AG04449 (cell line): ENCODE data around the gene UBE3B.
A peak's percentile ranks its signal among the peaks of the same experiment; 100 is the strongest.

Source experiments
- CTCF ChIA-PET: fragments of 350-600 bp; formaldehyde crosslinking; extraction: SDS; loops from one replicate; lab custom pipeline; 2021; ENCODE audit warnings: antibody characterized with exemption; lab: Yijun Ruan, JAX
- POLR2A ChIA-PET: fragments of 400-600, 350-600 bp; formaldehyde crosslinking; extraction: SDS; loops from one replicate; lab custom pipeline; 2020; ENCODE audit warnings: antibody characterized with exemption, inconsistent platforms; lab: Yijun Ruan, JAX
- DNase-seq: peaks from one replicate; pipeline ENCODE4 v3.0.0-alpha.2; 2010; ENCODE audit warnings: low read depth, low spot score
- H3K4me3 ChIP-seq: 2 replicates; pipeline ENCODE4 v1.5.1; 2011; ENCODE audit warnings: low read depth, mild to moderate bottlenecking, control low read depth, low read length
- CTCF ChIP-seq: IDR thresholded peaks from one replicate; pipeline ENCODE4 v1.5.1; 2011; ENCODE audit warnings: mild to moderate bottlenecking, moderate library complexity, low read length, control low read depth, inconsistent platforms; ENCODE audit not compliant: insufficient read depth; ENCODE audit errors: missing control alignments

Gene UBE3B

GRCh38 chr12:109512608-109513007, 35.2 kb downstream of the UBE3B start:
- DNase-seq, result no peak
- TF ChIP-seq CTCF, result no peak
- no peak overlapping the region for H3K4me3 ChIP-seq
- ChIA-PET POLR2A (no interaction called here), CTCF (interaction anchor here (1.1 to 3.4 kb wide), 3 partner anchors 9 to 85 kb away, joined by 3 to 13 read pairs (median 5); no protein-coding TSS in a partner anchor)

DNA sequence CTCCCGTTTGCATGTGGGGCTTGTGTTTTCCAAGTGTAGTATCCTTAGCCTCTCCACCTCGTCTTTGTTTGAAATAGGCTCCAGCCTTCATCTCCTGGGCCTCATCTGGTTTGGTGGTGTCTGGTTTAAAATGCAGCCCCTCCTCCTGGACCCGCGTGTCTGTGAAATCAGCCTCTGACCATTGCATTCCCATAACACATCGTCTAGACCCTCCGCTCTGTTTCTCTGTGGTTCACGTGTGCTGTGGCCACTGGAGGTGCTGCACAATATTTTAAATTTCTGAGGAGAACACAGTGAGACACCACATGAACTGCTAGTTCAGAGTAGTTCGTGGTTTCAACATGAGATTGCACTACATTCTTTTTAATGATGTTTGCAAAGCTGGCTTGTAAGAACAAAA, 35.6 kb downstream of the UBE3B start:
- TF ChIP-seq CTCF, result no peak
- no peak overlapping the region for H3K4me3 ChIP-seq
- ChIA-PET POLR2A (no interaction called here), CTCF (interaction anchor here (0.9 to 3.4 kb wide), 4 partner anchors 9 to 85 kb away, joined by 3 to 13 read pairs (median 4); no protein-coding TSS in a partner anchor)
- DNase-seq, result no peak

DNA sequence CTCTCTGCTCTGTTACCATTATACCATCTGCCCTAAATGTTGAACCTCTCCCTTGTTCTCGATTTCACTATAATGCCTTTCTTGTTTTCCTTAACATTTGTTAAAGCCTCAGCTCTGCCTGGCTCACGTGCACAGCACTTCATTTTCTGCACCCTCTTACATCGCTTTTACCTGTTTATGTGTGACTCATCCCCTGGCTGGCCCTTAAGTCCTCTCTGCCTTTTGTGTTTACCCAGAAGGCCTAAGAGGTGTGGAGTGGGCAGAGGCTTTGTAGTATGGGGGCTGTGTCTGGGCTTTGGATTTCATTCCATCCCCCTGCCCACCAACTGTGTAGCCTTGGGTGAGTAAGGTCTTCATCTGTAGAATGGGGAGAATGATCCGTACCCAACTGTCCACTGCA, 36.5 kb downstream of the UBE3B start:
- ChIA-PET CTCF (interaction anchor here (0.9 to 3.4 kb wide), 2 partner anchors 9 to 86 kb away, joined by 4 to 13 read pairs; no protein-coding TSS in a partner anchor), POLR2A (no interaction called here)
- no peak overlapping the region for H3K4me3 ChIP-seq
- DNase-seq, result no peak
- TF ChIP-seq CTCF, result no peak

GRCh38 chr12:109517619-109518018, 40.2 kb downstream of the UBE3B start:
- POLR2A ChIA-PET, result no interaction called here
- DNase-seq, result no peak
- TF ChIP-seq CTCF, result no peak
- CTCF ChIA-PET, result interaction anchor here (1.0 to 10.6 kb wide), 16 partner anchors 8 to 396 kb away, joined by 3 to 204 read pairs (median 8); no protein-coding TSS in a partner anchor
- no peak overlapping the region for H3K4me3 ChIP-seq

- peak; percentile 77 for TF ChIP-seq CTCF
- no peak overlapping the region for H3K4me3 ChIP-seq
- DNase-seq, result peak; percentile 67
- ChIA-PET CTCF (interaction anchor here (0.6 to 10.6 kb wide), 37 partner anchors 10 to 330 kb away, joined by 3 to 204 read pairs (median 4); partner anchors contain the start of genes MVK and UBE3B), POLR2A (no interaction called here)
Measured at GRCh38 chr12:109518820-109519665, 41.6 kb downstream of the UBE3B start.

DNA sequence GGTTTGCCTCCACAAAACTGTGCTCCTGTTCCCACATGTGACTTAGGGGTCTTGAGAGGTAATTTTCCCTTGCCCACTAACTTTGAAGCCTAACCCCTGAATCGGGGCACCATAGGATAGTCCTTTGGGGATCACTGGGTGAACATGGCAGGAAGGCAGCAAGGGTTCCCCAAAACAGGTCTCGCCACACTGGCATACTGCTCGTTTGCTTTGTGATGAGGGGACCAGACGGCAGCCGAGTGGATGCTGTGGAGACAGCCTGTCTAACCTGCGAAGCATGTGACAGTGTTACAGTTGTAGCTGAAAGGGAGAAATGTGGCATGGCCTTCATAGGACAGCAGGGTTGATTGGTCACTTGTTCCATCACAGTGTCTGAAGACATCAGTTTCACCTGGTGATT, 42.4 kb downstream of the UBE3B start:
- CTCF ChIA-PET, result interaction anchor here (0.7 to 10.6 kb wide), 25 partner anchors 10 to 325 kb away, joined by 3 to 204 read pairs (median 5); partner anchors contain the start of gene MVK
- POLR2A ChIA-PET, result no interaction called here

More for the DNA sequence above, 42.4 kb downstream of the UBE3B start:
- TF ChIP-seq CTCF, result no peak
- DNase-seq, result no peak
- H3K4me3 ChIP-seq, result no peak overlapping the region
